ENCODE results near the gene MRPS27.

GRCh38 chr5:72231991-72232703 is 87.9 kb downstream of the MRPS27 start:
- TF ChIP-seq TAF1 (IDR thresholded peaks at IDR 0.05; ENCODE audit: low read depth, low read length) (no peak), POLR2A (IDR thresholded peaks at IDR 0.05; ENCODE audit: low read depth, low read length) (no peak), SPI1 (IDR thresholded peaks at IDR 0.05; ENCODE audit: low read depth, low read length) (no peak), POU2F2 (IDR thresholded peaks at IDR 0.05; ENCODE audit: low read depth, low read length) (no peak), POLR2AphosphoS5 (IDR thresholded peaks at IDR 0.05; ENCODE audit: low read depth, low read length) (no peak)

Measured in GM12891 (cell line).